Caco-2 (cell line): ENCODE results near the gene STK10. TPM values are rescaled to one million over a fixed set of nuclear protein-coding genes. Genes with fewer than 3 reads are reported as not detected.

Experiments used
- BruUV-seq: library from RNA; stranded (reverse); fragments of 400-500 nt; replicated peaks from 2 replicates; lab custom pipeline; 2021; lab: Mats Ljungman, UMichigan
- CTCF ChIA-PET: fragments of 300-600 bp; sonication (Branson Sonifier 250); formaldehyde crosslinking; loops from one replicate; lab custom pipeline; 2022; ENCODE audit warnings: antibody characterized with exemption; lab: Charles Lee
- POLR2A ChIA-PET: fragments of 300-600 bp; sonication (Branson Sonifier 250); formaldehyde crosslinking; loops from one replicate; lab custom pipeline; 2022; ENCODE audit warnings: antibody characterized with exemption; lab: Charles Lee
- DNase-seq, 2 experiments: peaks; one replicate each; pipeline versions ENCODE4 v3.0.0 to v3.0.0-alpha.2; 2020 to 2022
- H3K27me3 ChIP-seq: replicated peaks from 2 replicates; pipeline ENCODE4 v1.6.0; 2011; ENCODE audit warnings: low read length; ENCODE audit not compliant: control insufficient read depth, insufficient read depth
- H3K36me3 ChIP-seq: 2 replicates; pipeline ENCODE4 v1.5.1; 2011; ENCODE audit warnings: low read length; ENCODE audit not compliant: control insufficient read depth, insufficient read depth
- H3K4me1 ChIP-seq: fragments of 250-450 bp; sonication (Bioruptor Pico); 2 replicates; pipeline ENCODE4 v1.5.1; 2020; ENCODE audit warnings: mild to moderate bottlenecking
- H3K4me3 ChIP-seq: 2 replicates; pipeline ENCODE4 v1.5.1; 2011; ENCODE audit warnings: low read depth, mild to moderate bottlenecking, control low read depth, low read length
- H3K9me3 ChIP-seq: fragments of 250-450 bp; sonication (Bioruptor Pico); 2 replicates; pipeline ENCODE4 v1.5.1; 2020; ENCODE audit warnings: mild to moderate bottlenecking, moderate library complexity
- H3K27ac Mint-ChIP-seq: one replicate; pipeline ENCODE4 v1.8.0; 2022; ENCODE audit warnings: mixed read lengths; ENCODE audit not compliant: unreplicated experiment
- H3K27me3 Mint-ChIP-seq: one replicate; pipeline ENCODE4 v1.8.0; 2022; ENCODE audit warnings: mixed read lengths; ENCODE audit not compliant: insufficient read depth, unreplicated experiment
- H3K36me3 Mint-ChIP-seq: one replicate; pipeline ENCODE4 v1.8.0; 2022; ENCODE audit warnings: mild to moderate bottlenecking, mixed read lengths; ENCODE audit not compliant: insufficient read depth, unreplicated experiment
- H3K4me1 Mint-ChIP-seq: one replicate; pipeline ENCODE4 v1.8.0; 2022; ENCODE audit warnings: low read depth, mixed read lengths; ENCODE audit not compliant: unreplicated experiment
- H3K4me3 Mint-ChIP-seq: one replicate; pipeline ENCODE4 v1.8.0; 2022; ENCODE audit warnings: mild to moderate bottlenecking, moderate library complexity, mixed read lengths; ENCODE audit not compliant: unreplicated experiment
- H3K9me3 Mint-ChIP-seq: one replicate; pipeline ENCODE4 v1.8.0; 2022; ENCODE audit warnings: mixed read lengths; ENCODE audit not compliant: unreplicated experiment
- CTCF ChIP-seq, 2 experiments: fragments of 200-600 bp in 1 of 2; IDR thresholded peaks; 1 replicate in 1 of 2; 2 replicates in 1 of 2; pipeline versions ENCODE4 v1.5.1 to v1.8.0; 2011 to 2022; ENCODE audit warnings: antibody characterized with exemption in 1 of 2, control low read depth in 1 of 2, inconsistent platforms in 1 of 2, low read depth in 1 of 2, low read length in 1 of 2, mild to moderate bottlenecking in 1 of 2, moderate library complexity in 1 of 2; ENCODE audit not compliant: insufficient read depth in 1 of 2, severe bottlenecking in 1 of 2, unreplicated experiment in 1 of 2
- intact Hi-C: fragments of 100-400 bp; cut with micrococcal nuclease; formaldehyde crosslinking; loops from one replicate; pipeline ENCODE4 v1.10.0; 2022; ENCODE audit not compliant: unreplicated experiment
- total RNA-seq: library from RNA; stranded (reverse); gene quantifications from 2 replicates; pipeline ENCODE4 v1.2.3, GENCODE V29; 2022

STK10 gene
- total RNA-seq, 1 experiment from 2014 or later = 10.3 TPM

GRCh38 chr5:172141949-172142319, 46.1 kb downstream of the STK10 start:
- BruUV-seq = no TSS peak
- Histone ChIP-seq H3K36me3 (no peaks in the 10 kb centered on the region), H3K4me1 (peaks cover 61% of the 10 kb centered on the region), H3K9me3 (no peaks in the 10 kb centered on the region), H3K27me3 (no peaks in the 10 kb centered on the region), H3K4me3 (no peak overlapping the region)
- DNase-seq = no peak
- TF ChIP-seq CTCF (IDR thresholded peaks at IDR 0.05; ENCODE audit: insufficient read depth in 1 of 2, low read depth in 1 of 2, low read length in 1 of 2, severe bottlenecking in 1 of 2, unreplicated experiment in 1 of 2) = no peak
- Mint-ChIP-seq H3K36me3 (peaks cover 16% of the 10 kb centered on the region), H3K4me1 (peaks cover 53% of the 10 kb centered on the region), H3K27ac (peak overlapping the region; percentile 88), H3K27me3 (no peaks in the 10 kb centered on the region), H3K4me3 (peak overlapping the region; percentile 7), H3K9me3 (no peaks in the 10 kb centered on the region)
- ChIA-PET POLR2A (no interaction called here), CTCF (interaction anchor here (1.2 kb wide), 1 partner anchor 46 kb away, joined by 3 read pairs; the partner anchor contains the start of gene STK10)
- intact Hi-C loops = loop anchor here (5.0 kb wide), 1 partner anchor 45 kb away; the partner anchor contains the start of gene STK10

DNA sequence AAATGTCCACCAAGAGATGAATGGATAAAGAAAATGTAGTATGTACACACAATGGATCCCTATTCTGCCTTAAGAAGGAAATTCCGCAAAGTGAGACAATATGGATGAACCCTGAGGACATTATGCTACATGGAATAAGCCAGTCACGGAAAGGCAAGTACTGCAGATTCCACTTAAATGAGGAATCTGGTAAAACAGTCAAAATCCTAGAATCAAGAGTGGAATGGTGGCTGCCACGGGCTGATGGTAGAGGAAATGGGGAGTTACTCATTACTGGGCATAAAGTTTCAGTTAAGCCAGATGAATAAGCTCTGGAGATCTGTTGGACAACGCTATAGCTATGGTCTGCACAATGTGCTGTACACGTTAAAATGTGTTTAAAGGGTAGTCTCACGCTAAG, 47.2 kb downstream of the STK10 start:
- Histone ChIP-seq H3K9me3 (no peaks in the 10 kb centered on the region), H3K4me1 (peaks cover 51% of the 10 kb centered on the region), H3K36me3 (no peaks in the 10 kb centered on the region), H3K4me3 (no peak overlapping the region), H3K27me3 (no peaks in the 10 kb centered on the region)
- BruUV-seq = no TSS peak
- Mint-ChIP-seq H3K27ac (no peak overlapping the region), H3K36me3 (peaks cover 16% of the 10 kb centered on the region), H3K9me3 (no peaks in the 10 kb centered on the region), H3K4me1 (peaks cover 44% of the 10 kb centered on the region), H3K4me3 (no peak overlapping the region), H3K27me3 (no peaks in the 10 kb centered on the region)
- ChIA-PET CTCF (interaction anchor here (0.6 to 0.7 kb wide), 2 partner anchors 11 to 82 kb away, joined by 3 to 6 read pairs; no protein-coding TSS in a partner anchor), POLR2A (no interaction called here)
- intact Hi-C loops = loop anchor here (5.0 kb wide), 1 partner anchor 46 kb away; the partner anchor contains the start of gene STK10
- no peak for TF ChIP-seq CTCF (IDR thresholded peaks at IDR 0.05; ENCODE audit: insufficient read depth in 1 of 2, low read depth in 1 of 2, low read length in 1 of 2, severe bottlenecking in 1 of 2, unreplicated experiment in 1 of 2)
- DNase-seq = no peak

- DNase-seq = no peak
- no peak for TF ChIP-seq CTCF (IDR thresholded peaks at IDR 0.05; ENCODE audit: insufficient read depth in 1 of 2, low read depth in 1 of 2, low read length in 1 of 2, severe bottlenecking in 1 of 2, unreplicated experiment in 1 of 2)
- Mint-ChIP-seq H3K36me3 (peaks cover 16% of the 10 kb centered on the region), H3K27me3 (no peaks in the 10 kb centered on the region), H3K4me1 (peaks cover 41% of the 10 kb centered on the region), H3K9me3 (no peaks in the 10 kb centered on the region), H3K4me3 (no peak overlapping the region), H3K27ac (no peak overlapping the region)
- Histone ChIP-seq H3K4me1 (peaks cover 43% of the 10 kb centered on the region), H3K27me3 (no peaks in the 10 kb centered on the region), H3K4me3 (no peak overlapping the region), H3K9me3 (no peaks in the 10 kb centered on the region), H3K36me3 (no peaks in the 10 kb centered on the region)
- intact Hi-C loops = loop anchor here (5.0 kb wide), 1 partner anchor 47 kb away; the partner anchor contains the start of gene STK10
- no TSS peak for BruUV-seq
- ChIA-PET POLR2A (no interaction called here), CTCF (no interaction called here)
These were observed 47.9 kb downstream of the STK10 start for GRCh38 chr5:172140120-172140519.
